Transverse colon (tissue), 3 donors: Measurements from ENCODE around the gene ZNF526.

Experiments
- POLR2A ChIP-seq: fragments of 450-650 bp; IDR thresholded peaks from one replicate; pipeline ENCODE4 v1.6.1; 2016; ENCODE audit warnings: antibody characterized with exemption, mild to moderate bottlenecking, moderate library complexity
- TF ChIP-seq, protein P1 (sequence below), 5 experiments: fragments of 200-600 bp in 3 of 5; fragments of 450-650 bp in 2 of 5; sonication (generic) in 3 of 5; IDR thresholded peaks; 1 replicate in 2 of 5; 2 replicates in 3 of 5; pipeline ENCODE4 v1.5.1; 2016 to 2017; ENCODE audit warnings: antibody characterized with exemption in 5 of 5, inconsistent platforms in 3 of 5, mild to moderate bottlenecking in 2 of 5, moderate library complexity in 1 of 5

DNA sequence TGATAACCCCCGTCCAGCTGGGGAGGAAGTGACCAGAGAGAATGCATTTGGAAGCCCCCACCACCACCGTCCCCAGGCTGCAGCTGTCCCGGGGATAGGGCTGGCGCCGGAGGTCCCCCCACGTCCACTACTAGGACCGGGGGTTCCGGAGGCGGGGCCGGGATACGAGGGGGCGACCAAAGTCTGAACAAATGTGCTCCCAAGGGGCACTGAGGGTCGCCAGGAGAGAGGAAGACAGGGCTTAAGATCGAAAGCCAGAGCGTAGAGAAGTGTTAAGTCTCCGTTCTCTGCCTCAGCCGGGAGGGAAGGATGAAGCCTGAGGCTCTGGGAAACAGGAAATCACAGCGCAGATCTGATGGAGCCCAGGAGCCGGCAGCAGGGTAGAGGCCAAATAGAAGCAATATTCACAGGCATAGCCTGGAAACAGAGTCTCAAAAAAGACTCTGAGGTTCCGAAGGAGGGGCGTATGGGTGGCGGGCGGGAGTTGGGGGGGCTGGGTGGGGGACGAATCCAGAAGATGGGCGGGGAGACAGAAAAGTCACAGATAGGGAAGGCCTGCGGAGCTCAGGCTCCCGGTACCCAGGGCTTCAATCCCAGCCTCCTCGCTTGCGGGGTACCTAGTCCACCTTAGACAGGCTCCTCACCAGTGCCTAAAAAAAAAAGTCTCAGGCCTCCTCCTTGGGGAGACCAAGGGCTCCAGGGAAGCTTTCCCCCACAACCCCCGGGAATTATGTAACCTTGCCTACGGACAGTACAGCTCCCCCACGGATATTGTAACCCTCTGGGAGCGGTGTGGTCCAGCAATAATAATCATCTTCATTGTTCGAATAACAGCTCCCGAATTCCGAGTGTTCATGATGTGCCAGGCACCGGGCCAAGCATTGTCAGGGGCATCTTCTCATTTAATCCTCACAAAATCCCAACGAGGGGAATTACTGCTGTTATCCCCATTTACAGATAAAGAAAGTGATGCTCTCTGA lies 35.9 kb downstream of the ZNF526 start:
- peak; percentile 18 for TF ChIP-seq POLR2A
- TF ChIP-seq, protein P1, sequence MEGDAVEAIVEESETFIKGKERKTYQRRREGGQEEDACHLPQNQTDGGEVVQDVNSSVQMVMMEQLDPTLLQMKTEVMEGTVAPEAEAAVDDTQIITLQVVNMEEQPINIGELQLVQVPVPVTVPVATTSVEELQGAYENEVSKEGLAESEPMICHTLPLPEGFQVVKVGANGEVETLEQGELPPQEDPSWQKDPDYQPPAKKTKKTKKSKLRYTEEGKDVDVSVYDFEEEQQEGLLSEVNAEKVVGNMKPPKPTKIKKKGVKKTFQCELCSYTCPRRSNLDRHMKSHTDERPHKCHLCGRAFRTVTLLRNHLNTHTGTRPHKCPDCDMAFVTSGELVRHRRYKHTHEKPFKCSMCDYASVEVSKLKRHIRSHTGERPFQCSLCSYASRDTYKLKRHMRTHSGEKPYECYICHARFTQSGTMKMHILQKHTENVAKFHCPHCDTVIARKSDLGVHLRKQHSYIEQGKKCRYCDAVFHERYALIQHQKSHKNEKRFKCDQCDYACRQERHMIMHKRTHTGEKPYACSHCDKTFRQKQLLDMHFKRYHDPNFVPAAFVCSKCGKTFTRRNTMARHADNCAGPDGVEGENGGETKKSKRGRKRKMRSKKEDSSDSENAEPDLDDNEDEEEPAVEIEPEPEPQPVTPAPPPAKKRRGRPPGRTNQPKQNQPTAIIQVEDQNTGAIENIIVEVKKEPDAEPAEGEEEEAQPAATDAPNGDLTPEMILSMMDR (IDR thresholded peaks at IDR 0.05) = no peak
